Stimulated activated CD4-positive, alpha-beta T cell treated with anti-CD3 and anti-CD28 coated beads, Interleukin-15, amount 100 ng/mL, for 48 hours (primary cell): ENCODE data around the gene LYRM9.
A peak's percentile ranks its signal among the peaks of the same experiment; 100 is the strongest.
"Not testable (repeated sequence)": the region's sequence is repeated elsewhere in the genome, so short reads cannot be mapped to it uniquely, and the experiment has no call there.

Experiments used
- DNase-seq, 2 donors: peaks; one replicate each; pipeline ENCODE4 v3.0.0-alpha.2; 2020; ENCODE audit warnings: low read depth in 2 of 2

The LYRM9 gene

DNA sequence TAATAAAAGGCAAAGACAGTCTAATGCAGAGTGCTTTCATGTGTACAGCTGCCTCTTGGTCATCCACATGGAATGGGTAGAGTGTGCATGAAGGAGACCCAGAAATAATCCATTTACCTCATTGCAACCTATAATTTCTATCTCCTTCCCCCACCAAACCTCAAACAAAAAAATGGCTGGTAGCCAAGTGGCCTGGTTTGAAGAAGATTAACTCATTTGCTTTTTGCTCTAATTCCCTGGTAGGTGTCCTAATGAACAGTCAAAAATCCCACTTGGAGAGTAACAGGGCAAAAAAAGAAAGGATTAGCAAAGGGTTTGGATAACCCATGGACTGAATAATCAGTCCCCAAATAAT lies 13.0 kb upstream of the LYRM9 start:
- DNase-seq: no peak

DNA sequence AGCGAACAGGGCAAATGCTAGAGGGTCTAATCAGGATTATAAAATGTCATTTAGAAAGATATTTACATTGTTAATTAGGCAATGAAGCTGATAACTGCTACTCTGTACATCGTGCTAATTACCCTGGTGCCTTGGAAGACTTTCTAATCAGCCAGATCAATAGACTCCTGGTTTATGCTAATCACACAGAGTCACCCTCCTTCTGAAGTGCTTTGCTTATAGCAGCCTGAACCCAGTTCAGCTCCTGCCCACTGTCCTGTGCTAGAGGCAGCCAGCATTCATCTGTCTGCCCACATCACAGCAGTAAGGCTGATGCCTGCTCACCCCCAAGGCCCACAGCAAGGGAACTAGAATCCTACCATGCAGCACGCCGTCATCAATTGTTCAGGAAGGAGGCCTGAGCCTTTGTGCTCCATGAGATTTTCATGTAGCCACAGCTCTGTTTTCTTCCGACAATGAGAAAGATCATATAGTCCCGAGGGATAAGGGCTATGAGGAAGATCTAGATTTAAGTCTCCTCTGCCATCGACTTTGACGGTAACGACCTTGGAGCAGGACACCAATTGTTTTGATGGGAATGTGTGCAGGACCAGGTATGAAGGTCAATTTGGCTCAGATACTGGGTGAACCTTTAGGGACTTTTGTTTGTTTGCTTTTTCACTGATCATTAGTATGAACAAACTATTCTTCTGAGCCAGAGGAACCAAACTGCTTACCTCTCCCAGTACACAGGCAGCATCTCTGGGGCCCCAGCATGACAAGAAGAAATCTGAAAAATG lies 12.5 kb upstream of the LYRM9 start:
- DNase-seq: no peak

DNA sequence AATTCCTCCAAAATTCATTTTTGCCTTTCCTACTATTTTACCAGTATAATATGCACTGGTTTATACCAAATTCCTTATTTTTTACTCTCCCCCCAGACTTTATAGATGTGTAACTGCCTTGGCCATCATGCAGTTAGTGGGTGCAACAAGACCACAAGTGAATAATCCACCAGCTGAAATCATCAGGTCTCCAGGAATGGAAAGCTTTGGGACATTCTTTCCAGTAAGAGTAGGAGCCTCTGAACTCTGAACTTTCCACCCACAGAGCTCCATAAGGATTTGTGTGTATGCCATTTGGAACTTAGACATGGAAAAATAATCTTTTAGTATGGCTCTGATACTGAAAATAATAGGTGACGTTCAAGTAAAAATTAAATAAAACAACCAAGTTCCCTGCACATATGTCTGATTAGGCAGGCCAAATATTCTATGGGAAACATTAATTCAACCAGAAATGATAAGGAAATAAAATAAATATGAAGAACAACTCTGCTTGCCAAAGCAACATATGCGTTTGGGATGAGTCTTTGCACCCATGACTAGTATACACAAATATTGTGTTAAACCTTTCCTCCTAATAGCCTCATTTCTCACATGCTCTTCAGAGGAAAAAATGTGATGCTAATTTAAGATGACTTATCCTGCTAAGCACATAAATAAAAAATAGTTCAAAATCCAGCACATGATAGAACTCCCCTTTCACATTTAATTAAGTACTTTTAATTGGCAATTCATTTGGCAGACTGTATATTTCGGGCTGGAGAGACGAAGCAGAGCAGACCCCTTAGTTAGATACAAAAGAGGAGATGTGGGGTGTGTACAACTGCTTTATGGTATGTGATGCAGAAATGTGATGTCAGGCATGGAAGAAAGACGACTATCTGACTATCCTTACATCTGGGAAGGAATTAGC lies 11.6 kb upstream of the LYRM9 start:
- no peak for DNase-seq

DNA sequence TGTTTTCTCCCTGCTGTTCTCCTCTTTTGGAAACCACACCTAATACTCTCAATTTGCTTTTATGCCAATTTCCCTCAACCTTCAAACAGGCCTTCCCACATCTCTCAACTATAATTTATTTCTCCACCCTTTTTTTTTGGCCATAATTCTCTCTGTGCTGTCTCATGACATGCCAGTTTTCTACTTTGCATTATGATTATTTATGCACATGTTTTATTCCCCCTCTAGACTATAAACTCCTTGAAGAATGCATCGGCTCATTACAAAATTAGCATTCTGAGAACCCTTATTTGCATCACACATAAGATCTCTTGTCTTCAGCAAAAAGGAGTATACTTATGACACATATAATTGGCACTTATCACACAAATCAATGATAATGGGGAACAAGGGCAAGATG lies 10.9 kb upstream of the LYRM9 start:
- no peak for DNase-seq

DNA sequence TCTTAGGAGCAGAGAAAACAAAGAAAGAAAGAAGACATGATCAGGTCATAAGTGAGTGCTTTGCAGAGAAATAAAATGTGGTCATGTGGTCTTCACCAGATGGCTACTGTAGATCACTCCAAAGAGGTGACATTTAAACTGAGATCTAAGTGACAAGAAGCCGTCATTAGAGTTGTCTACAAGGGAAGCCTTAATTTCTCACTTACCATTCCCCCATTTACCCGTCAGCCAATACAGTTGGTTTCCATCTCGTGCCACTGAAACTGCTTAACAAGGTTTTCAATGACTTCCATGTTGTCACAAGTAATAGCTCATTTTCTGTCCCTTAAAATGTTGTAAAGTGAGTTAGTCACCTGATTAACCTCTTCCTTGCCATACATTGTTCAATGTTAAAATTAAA lies 6.4 kb upstream of the LYRM9 start:
- no peak for DNase-seq

DNA sequence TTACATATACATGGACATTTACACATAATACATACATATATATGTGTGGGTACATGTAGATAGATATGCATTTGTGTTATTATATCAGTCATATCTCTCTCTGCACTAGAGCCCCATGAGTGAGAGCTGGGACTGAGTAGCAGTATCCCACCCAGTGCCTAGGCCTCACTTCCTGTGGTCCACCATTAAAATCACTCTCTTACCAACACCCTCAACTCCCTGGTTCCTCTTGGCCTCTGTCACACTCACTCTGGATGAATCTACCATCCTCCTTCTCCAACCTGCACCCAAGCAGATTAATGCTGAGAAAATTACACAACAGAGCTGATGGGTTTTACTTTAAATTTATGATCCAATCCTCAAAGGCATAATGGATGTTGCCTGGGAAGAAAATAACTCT lies 4.9 kb upstream of the LYRM9 start:
- DNase-seq: no peak

DNA sequence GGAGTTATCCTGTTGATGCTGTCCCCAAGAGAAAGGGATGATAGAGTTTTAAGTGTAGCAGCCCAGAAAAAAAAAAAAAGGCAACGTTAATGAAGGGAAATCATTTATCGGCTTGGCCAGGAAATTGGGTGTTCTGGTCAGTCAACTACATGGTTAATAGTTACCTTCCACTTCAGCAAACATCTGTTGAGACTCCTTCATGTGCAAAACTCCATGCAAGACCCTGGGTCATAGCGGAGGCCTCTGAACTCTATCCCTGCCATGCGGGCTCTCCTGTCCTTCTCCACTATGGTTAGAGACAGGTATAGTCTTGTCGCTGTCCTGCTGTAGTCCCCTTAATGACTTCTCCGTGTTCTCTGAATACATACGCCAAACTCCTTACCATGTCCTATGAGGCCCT lies 3.5 kb upstream of the LYRM9 start:
- no peak for DNase-seq

DNA sequence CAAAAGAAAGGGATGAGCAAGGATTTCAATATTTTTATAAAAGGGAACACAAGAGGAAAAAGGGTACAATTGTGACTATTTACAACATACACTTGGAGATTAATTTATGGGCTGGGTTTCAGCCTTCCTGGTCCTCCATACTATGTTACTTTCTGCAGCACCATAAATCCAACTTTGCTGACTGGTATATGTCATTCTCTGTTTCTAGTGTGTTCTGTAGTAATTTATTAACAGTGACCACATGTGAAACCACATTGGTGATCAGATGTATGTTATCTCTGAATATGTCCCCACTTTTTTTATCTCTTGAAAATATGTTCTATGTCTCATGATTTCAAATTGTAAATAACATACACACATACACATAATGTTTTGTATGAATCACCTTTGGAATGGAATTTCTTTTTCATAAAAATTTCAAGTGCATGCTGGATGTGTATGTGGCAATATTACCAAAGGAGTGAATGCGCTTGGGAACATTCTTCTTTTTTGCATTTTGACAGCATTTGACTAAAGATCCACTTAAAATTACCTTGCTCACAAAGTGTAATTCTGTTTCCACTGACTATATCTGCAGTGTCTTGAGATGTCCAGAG lies 2.9 kb upstream of the LYRM9 start:
- no peak for DNase-seq

DNA sequence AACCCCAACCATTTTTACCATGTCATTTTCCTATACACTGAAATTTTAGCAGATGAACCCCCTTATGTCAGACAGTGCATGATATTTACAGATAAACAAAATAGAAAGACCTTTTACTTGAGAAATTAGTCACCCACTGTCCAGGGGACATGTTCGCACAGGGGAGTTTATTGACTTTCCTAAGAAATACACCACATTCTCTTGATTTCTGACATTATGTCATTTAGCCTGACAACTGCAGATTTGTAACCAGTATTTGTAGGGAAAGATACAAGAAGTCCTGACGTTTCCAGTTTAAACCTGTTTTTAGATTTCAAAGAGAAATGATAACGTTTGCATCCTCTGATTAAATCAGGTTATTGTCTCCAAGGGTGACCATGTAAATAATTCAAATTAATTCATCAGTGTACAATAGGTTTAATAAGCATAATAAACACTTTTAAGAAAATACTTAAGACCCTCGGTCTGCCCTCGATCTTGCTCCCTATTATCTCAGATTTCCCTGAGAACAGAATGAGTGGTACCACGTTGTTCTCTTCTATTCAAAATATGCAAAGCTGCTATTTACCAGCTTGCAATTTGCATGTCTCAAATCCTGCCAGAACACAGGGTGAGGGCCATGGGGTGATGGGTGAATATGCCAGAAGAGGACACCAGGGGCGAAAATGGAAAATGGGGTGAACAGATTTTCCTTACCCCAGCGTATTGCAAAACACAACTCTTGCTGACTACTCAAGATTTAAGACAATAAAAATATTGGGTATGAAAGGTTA lies 2.1 kb upstream of the LYRM9 start:
- DNase-seq: no peak

DNA sequence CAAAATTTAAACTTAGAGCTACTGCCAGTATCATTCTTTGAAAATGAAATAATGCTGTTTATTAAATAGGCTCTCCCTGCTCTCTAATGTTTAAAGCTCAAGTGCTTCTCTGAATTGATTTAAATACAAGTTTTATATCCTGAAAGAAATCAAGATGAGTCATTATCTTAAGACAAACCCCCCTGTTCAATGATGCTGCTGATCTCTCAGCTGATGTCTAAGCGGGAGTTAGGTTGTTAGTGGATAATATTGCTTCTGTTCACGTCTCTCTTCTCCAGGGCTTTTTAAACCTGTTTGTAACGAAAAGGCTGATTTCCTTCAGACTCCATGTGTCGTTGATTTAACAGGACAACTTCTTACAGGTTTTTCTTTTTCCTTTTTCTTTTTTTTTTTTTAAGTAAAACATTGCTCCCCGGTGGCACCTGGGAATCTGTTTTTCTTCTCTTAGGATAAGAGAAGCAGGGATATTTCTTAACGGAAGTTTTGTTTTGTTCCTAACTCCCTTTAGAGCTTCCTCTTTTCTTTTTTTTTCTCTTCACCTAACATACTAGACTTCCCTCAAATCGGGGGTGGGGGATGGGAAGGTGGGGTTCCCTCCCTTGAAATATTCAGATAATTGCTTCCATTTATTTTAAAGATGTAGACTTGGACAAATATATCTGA lies 807 bp upstream of the LYRM9 start:
- no peak for DNase-seq

DNA sequence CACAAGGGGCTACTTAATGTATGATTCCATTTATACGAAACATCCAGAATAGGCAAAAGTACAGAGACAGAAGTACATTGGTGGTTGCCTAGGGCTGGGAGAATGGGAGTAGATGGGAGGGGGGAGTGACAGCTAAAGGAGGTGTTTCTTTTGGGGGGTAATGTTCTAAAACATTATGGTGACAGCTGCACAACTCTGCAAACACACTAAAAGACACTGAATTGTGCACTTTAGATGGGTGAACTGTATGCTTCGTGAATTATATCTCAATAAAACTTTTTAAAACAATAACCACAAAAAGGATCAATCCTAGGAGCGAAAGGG lies 661 bp downstream of the LYRM9 start:
- no peak for DNase-seq

DNA sequence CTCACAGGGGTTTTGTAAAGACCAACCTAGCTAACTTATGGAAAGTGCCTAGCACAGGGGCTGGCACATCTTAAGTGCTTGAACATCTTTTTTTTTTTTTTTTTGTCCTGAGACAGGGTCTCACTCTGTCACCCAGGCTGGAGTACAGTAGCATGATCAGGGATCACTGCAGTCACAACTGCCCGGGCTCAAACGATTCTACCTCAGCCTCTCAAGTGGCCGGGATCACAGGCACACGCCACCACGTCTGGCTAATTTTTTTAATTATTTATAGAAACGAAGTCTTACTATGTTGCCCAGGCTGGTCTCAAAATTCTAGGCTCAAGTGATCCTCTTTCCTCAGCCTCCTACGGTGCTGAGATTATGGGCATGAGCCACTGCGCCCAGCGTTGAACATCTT lies 1.3 kb downstream of the LYRM9 start:
- DNase-seq: no peak

DNA sequence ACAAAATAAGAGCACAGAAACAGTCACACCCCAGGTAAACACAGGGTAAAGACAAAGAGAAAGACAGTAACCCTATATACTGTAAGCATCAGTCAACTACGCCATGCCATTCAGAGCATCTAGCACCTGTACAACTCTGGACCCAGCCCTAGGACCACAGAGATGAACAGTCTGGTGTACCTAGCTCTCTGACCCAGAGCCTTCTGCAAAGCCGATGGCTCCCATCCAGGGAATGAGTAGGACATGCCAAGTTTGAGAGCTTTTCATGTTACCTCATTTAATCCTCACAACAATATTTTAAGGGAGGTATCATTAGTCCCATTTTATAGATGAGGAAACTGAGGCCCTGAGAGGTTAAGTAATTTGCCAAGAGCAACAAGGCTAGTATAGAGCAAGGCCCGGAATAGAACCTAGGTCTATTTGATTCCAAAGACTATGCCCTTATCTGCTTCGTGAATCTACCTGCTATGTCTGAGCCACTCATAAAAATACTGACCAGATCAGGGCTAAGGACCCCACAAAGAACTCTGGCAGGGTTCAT lies 3.4 kb downstream of the LYRM9 start:
- DNase-seq: no peak

DNA sequence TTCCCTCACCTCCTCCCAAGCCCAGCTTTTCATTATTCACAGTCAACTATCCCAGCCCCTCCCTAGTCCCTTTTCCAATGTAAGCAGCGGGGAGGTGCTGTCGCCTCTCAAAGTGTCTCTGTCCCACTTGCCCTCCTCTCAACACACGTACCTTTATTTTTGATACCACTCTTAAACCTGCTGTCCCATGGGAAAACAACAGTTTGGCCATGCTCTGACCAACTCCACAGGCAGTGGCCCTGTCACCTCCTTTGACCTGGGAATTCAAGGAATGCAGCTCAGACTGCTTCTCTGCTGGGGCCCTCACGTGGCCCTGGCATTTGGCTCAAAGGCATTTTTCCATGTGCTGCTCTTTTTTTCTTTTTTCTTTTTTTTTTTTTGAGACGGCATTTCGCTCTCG lies 4.2 kb downstream of the LYRM9 start:
- no peak for DNase-seq

DNA sequence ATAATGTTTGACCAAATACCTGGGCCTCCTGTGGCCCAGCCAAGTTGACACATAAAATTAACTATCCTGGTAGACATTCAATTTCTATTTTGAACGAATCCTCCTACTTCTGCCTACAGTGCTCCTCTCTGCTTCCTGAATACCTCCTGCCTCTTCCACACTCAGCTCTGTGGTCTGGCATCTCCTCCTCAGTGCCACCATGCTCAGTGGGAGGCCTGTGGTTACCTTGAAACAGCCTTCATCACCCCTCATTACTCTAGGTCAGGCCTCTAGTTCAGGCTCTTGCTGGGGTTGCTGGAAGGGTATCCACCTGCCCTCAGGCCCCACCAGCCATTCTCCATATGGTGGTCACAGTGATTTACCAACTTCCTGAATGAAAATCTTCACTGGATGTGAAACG lies 5.1 kb downstream of the LYRM9 start:
- DNase-seq: no peak

DNA sequence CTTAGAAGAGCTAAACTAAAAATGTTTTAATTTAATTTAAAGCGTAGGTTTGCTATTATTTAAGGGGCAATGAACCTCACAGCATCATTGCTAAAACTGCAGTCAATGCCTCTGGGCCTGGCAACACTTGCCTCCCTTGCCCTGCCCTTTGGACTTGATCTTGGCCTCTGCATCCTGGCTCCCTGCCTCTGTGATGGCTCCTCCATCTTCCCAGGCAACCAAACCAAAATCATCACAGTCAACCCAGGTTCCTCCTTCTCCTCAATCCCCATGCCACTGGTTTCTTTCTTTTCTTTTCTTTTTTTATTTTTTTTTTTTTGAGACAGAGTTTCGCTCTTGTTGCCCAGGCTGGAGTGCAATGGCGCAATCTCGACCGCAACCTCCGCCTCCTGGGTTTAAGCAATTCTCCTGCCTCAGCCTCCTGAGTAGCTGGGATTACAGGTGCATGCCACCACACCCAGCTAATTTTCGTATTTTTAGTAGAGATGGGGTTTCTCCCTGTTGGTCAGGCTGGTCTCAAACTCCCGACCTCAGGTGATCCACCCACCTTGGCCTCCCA lies 6.7 kb downstream of the LYRM9 start:
- not testable (repeated sequence) for DNase-seq

DNA sequence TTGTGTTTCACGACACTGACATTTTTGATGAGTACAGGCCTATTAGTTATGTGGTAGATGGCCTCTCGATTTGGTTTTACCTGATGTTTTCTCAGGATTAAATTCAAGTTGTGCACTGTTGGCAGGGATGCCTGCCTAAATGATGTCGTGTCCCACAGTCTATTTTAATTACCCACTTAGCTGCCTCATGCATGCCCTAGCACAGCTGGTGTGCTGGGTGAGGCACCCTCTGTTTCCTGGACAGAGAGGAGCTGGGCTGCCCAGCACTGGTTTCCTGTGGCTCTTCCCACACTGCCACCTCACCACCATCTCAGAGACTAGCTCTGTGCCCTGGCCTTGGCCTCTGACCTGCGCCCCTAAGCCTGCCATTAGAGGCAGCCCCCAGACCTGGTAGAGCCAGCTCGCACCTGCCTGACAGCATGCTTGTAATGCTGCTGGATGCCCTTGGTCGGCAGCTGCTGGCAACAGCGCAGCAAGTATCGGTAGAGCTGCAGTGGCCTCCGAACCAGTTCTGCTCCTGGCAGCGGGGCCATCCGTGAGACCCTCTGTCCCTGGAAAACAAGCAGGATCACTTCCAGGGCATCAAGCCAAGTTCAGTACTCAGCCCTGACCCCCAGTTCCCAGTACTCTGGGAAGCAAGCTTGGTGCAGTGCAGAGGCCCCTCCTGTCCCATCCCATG lies 10.9 kb downstream of the LYRM9 start:
- DNase-seq: no peak

DNA sequence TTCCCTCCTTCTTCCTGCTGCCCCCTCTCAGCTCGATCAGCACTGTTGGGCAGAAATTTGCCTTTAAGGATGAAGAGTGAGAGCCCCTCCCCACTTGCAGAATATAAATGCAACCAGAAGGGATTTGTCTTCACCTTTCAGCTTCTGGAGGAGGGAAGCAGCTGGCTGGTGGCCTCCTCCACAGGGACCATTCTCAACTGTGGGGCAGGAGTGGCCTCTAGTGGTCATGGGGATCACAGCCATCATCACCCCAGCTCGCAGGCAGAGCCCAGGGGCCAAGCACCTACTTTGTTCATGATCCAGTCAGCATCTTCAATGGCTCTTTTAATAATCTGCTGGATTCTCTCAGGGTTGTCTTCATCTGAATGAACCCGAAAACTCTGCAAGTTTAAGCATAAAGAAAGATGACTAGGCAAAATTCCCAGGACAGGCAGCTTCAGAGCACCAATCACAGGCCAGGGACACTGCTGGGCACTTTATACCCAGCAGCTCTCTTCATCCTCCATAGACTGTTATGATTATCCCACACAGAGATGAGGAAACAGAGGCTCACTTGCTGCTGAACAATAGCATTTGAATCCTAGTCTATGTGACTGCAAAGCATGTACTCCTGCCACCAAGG lies 13.1 kb downstream of the LYRM9 start:
- peak; percentile 50 to 54 for DNase-seq

DNA sequence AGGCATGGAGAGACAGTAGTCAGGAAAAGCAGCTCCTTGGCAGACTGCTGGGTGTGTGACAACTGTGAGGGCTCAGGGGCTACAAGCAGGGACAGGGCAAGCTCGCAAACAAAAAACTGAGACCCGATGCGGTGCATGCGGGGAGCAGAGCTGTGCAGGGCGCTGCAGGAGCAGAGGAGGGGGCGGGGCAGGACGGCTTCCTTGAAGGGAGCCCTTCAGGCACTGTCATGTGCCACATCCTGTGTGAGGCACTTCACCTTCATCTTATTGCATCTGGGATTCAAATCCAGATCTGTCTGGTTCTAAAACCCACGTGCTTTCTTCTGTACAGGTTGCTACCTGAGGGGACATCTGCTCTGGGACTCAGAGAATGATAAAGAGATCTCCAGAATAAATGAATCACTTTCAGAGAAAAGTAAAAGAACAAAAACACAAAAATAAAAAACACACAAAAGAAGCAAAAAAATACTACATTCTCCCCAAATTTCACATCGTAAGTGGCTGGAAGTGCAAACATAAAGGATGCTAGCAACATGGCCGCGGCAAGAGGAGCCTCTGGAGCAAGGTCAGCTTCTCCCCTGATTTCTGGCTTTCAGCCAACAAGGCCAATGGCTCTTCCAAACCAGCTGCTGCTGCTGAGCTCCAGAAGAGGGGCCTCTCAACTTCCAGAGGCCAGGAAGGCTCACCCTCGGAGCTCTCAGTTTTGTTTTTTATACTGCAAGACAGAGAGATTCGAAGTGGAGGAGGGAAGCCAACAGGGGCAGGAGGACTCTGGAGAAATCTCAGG lies 14.2 kb downstream of the LYRM9 start:
- DNase-seq: peak in 1 of 2 donors; percentile 23
